Hematopoietic multipotent progenitor cell treated with erythropoietin and hydrocortisone succinate and interleukin-3 and kit ligand, for 4 days (in vitro differentiated cells): ENCODE results near the gene IL3.
"Not testable (repeated sequence)": the region's sequence is repeated elsewhere in the genome, so short reads cannot be mapped to it uniquely, and the experiment has no call there.

ENCODE experiments used
- DNase-seq: peaks from one replicate; pipeline ENCODE4 v3.0.0-alpha.2; 2015

IL3 gene

GRCh38 chr5:132095424-132095972 lies 35.0 kb downstream of the IL3 start:
- DNase-seq, result peak; percentile 88

- no peak for DNase-seq
Observed at GRCh38 chr5:132096904-132097303, 36.4 kb downstream of the IL3 start.

DNA sequence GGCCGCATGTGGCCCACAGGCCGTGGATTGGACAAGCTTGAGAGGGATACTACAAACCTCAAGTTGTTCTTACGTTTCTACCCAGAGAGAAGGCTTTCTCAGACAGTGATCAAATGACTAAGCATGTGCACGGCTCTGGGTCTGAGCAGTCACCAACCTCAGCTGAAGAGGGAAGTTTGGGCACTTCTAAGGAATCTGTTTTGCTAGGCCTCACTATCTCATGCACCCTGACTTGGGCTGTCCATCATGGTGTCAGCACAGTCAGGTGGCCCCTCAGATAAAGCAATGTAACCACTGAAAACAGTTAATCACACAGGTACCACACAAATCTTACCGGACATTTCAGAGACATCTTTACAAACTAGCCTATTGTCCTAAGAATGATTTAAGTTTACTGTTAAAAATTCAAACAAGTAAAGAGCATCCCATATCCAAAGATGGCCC lies 37.7 kb downstream of the IL3 start:
- peak; percentile 84 for DNase-seq

DNA sequence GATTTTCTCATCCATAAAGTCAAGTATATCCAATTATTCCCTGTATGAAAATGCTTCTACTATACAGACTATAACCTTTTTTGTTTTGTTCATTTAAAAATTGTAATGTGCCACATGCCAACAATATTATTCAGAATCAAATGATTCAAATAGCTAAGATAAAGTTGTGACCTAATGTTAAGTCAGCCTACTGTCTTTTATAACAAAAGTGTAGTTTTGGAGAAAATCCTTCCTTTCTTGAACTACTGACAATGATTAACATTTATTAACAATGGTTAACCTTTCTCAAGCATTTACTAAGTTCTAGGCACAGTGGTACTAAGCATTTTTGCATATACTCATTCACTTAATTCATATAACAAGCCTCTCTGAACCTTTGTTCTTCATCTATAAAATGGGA lies 38.2 kb downstream of the IL3 start:
- no peak for DNase-seq

DNA sequence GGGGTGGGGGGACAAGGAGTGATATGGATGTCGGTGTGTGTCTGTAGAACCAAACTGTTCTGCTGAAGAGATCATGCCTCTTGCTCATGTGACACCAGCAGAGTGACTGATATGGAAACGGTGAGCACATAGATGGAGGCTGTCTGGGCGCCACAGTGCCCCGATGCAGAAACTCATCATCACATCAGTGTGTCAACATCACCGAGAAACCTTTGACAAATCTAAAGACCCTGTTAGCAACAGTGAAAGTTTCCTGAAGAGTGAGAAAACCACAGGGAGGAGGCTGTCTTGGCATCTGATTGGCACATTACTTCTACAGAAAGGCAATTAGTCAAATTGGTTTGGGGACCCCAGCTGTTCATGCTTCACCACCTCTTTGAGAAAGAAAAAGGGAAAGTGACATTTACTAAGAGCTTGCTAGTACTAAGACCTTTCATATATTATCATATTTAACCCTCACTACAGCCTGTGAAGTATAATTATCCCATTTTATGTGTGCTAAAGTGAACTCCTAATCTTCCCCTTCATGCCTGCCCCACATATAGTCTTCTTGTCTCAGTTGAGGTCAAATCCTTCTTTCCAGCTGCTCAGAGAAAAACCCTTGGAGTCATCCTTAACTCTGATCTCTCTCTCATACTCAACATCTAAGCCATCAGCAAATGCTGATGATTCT lies 38.8 kb downstream of the IL3 start:
- DNase-seq, result no peak

DNA sequence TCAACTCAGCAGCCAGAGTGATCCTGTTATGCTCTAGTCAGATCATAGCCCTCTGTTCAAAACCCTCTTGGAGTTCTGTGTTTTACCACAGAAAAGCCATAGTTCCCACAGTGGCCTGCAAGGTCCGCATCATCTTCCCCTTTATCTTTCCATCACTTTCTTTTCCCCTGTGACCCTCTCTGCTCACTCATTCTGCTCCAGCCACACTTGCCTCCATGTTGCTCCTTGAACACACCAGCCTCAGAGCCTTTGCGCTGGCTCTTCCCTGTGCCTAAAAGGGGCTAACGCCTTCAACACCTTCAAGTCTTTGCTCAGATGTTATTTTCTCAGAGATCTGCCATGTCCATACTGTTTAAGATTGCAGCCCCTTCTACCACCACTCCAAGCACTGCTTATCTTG lies 39.5 kb downstream of the IL3 start:
- no peak for DNase-seq

DNA sequence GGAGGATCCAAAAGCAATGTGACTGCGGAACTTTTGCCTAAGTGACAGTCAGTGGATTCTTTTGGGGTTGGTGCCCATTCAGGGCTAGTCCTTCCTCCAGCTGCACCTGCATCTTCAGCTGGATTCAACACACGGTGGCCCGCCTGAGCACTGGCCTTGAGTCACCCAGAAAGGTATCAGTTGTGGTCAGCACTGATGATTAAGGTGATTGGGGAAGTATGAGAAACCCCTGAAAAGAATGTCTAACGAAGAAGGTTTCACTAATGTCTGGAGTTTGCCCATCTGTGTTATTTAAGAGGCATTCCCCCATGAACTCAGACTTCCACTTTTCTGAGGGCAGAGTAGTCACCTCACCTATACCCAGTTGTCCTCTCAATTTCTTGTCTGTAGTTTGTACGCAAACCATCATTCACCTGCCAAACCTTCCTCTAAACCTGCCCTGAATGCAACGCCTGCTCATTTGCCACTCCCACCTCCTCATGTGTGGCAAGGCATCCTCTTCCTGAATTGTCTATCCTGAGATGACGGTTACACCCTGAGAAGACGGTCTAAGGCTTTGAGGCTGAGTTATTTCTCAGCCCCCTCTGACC lies 40.3 kb downstream of the IL3 start:
- DNase-seq, result no peak

- DNase-seq, result no peak
Observed at GRCh38 chr5:132101385-132101880, 41.0 kb downstream of the IL3 start.

DNA sequence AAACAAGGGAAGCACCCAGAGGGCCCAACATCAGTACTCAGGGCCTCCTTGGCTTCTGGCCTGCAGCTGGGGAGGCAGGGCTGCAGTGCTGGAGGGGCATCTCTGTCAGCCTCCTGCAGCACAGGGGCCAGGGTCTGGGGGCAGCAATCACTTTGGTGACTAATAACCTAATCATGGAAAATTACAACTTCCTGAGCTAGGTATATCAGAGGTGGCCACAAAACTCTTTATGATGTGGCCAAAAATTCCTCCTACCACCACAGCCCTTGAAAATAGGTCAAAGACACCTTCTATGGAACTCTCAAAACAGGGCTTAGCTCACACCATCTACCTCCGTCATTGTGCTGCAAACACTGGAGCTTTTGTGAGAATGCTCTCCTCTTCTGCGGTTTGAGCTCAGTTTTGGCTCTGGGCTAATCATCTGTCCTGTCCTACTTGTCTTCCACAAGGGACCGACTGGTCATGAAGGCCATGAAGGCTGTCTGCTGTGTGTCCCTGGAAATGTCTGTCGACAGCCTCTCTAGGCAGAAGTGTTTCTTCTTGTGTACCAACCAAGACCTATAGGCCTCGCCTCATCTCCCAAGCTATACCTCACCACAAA lies 41.7 kb downstream of the IL3 start:
- DNase-seq, result no peak

DNA sequence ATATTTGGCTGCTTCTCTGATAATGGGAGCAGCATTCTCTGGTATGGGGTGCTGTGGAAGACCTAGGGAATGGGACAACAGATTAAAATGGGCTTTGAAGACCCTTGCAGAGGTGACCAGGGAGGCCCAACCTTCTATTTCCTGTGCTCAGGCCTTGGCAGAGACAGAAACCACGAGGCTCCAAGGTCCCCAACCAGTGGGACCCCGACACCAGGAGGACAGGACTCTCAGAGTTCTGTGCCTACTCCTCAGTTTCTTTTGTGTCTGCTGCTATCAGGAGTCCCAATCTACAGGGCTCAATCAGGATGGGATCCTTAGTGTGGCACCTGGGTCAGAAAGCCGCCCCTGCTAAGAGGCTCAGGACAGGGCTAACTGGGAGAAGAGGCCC lies 42.5 kb downstream of the IL3 start:
- DNase-seq, result no peak

DNA sequence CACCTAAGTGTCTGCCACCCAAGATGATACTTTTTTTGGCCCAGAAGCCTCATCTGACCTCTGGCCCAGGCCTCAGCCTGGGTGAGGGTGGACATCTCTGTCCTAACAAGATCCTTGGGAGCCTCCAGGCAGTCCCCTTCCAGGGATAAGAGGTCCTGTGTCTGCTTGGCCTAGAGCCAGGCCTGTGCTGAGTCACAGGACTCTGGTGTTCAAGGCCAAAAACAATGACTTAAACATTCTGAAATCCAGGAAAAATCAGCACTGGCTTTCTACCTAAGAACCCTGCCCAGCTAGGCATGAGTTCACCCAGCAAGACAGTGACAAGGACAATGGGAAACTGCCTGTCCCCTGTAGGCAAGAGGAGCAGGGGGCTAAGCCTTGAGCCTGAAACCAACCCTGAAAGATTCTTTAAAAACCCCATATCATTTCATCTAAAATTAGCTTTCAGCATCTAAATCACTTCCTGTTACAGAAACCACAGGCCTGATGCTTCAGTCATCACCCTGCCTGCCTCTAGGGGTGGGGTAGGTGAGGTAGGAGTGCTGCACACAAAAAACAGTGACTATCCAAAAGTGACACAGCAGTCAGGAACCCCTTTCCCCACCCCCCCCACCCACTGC lies 43.0 kb downstream of the IL3 start:
- DNase-seq, result peak; percentile 84

DNA sequence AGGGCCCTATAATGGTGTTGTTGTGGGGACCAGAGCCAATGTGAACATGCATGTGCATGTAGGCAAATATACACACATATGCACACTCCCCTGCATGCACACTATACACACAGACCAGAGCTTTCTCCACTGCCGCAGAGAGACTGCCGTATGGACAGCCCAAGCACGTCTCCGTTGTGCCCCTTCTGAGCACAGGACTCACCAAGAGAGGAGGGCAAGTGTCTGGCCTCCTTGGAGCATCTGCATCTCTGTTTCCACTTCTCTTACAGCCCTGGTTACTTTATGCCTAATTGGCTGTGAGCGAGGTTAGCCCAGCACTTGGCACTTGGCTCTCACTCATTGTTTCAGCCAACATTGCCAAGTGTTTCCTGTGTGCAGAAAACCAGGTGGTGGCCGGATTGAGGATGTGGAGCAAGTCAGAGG lies 43.5 kb downstream of the IL3 start:
- DNase-seq, result no peak

- DNase-seq, result no peak
Observed at GRCh38 chr5:132104556-132104955, 44.1 kb downstream of the IL3 start.

DNA sequence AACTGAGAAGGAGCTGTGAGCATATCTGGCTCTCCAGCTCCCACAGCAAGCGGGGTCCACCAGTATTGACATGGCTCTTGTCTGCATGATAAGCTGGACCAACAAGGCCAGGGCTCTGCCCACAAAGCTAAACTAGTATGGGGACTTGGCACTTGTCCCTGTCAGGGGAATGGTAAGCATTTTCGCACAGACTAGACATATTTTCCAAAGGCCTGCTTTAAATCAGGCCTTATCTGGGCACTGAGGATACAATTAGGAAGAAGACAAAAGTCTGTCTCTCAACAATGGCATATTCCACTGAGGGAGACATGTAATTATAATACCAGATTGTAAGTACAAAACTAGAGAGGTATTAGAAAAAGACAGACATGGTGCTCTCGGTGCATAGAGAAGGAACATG lies 45.2 kb downstream of the IL3 start:
- DNase-seq, result no peak

DNA sequence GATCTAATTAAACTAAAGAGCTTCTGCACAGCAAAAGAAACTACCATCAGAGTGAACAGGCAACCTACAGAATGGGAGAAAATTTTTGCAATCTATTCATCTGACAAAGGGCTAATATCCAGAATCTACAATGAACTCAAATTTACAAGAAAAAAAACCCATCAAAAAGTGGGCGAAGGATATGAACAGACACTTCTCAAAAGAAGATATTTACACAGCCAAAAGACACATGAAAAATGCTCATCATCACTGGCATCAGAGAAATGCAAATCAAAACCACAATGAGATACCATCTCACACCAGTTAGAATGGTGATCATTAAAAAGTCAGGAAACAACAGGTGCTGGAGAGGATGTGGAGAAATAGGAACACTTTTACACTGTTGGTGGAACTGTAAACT lies 48.0 kb downstream of the IL3 start:
- DNase-seq, result not testable (repeated sequence)

DNA sequence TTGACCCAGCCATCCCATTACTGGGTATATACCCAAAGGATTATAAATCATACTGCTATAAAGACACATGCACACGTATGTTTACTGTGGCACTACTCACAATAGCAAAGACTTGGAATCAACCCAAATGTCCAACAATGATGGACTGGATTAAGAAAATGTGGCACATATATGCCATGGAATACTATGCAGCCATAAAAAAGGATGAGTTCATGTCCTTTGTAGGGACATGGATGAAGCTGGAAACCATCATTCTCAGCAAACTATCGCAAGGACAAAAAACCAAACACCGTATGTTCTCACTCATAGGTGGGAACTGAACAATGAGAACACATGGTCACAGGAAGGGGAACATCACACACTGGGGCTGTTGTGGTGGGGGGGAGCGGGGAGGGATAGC lies 48.5 kb downstream of the IL3 start:
- DNase-seq, result not testable (repeated sequence)

DNA sequence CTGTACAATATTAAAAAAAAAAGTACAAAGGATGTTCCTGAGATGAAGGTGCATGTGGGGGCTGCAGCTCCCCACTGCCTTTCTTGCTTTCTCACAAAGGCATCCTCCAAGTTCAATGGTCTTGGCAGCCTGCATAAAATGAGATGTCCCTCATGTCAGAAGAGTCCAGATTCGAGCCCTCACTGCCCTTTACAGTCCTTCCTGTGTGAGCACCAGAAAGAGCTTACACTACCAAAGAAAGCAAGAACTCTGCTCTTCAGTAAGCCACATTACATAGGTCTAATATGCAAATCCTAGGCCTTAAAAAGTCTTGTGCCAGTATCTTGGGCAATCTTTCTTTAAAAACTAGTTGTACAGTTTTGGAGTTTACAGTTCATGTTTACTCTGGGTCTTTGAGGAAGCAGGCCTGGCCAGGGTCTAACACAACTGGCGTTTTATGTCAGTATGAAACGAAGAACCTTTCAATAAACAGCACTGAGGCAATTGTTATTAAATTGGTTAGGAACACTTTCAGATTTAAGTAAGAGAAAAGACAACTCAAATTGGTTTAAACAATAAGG lies 49.1 kb downstream of the IL3 start:
- no peak for DNase-seq

- no peak for DNase-seq
Observed at GRCh38 chr5:132110195-132110594, 49.7 kb downstream of the IL3 start.

DNA sequence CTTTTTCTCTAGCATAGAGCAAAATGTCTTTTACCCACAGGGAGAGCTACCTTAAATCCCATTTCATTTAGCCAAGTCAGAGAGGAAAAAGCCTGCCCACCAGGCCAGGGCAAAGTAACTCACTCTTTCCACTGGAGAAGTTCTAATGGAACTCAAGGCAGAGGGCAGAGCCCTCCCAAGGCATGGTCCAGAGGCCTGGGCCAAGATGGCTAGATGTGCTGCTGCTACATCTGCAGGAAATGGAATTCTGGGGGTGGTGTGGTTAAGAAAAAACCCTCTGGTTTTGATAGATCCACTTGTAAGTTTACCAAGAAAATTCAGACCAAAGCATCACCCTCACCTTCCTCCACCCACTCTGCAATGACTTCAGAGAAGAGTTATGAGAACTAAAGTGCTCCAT lies 50.5 kb downstream of the IL3 start:
- no peak for DNase-seq

DNA sequence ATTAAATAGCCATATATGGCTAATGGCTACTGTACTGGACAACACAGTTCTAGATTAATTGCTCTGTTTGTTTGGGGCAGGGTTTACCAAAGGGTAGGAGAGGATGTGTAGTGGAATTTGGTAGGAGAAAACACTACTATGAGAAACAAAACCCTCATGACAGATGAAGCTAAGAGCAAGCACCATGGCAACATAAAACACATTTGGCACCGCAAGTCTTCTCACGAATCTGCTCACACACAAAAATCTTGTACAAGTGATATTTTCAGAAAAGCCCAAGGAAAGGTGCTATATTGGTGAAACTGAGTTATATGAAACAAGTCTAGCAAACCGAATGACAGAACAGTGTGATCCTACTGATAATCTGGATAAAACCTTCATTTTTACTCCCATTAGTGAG lies 51.7 kb downstream of the IL3 start:
- no peak for DNase-seq
